Activated naive CD8-positive, alpha-beta T cell treated with anti-CD3 and anti-CD28 coated beads, Interleukin-2, amount 10 ng/mL, durations not matched to agents 7 days and 5 days (primary cell): Measurements from ENCODE around the gene RTN3. TPM values are rescaled to one million over a fixed set of nuclear protein-coding genes. Genes with fewer than 3 reads are reported as not detected.
"Not testable (repeated sequence)": the region's sequence is repeated elsewhere in the genome, so short reads cannot be mapped to it uniquely, and the experiment has no call there.

ENCODE experiments used
- ATAC-seq: fragments of 150-1000 bp; cut with Tn5 transposase; one replicate; pipeline ENCODE4 v1.10.0; 2021; ENCODE audit warnings: low read depth, moderate library complexity
- POLR2A ChIA-PET: fragments of 350-600 bp; sonication (Branson Sonifier 250); formaldehyde crosslinking; loops from one replicate; lab custom pipeline; 2021; ENCODE audit warnings: antibody characterized with exemption; lab: Charles Lee
- DNase-seq: peaks from one replicate; pipeline ENCODE4 v3.0.0; 2021
- H3K27ac Mint-ChIP-seq: one replicate; pipeline ENCODE4 v1.8.0; 2022; ENCODE audit warnings: mild to moderate bottlenecking, mixed read lengths
- H3K27me3 Mint-ChIP-seq: one replicate; pipeline ENCODE4 v1.8.0; 2022; ENCODE audit warnings: mild to moderate bottlenecking, moderate library complexity, mixed read lengths
- H3K36me3 Mint-ChIP-seq: one replicate; pipeline ENCODE4 v1.8.0; 2021; ENCODE audit warnings: mild to moderate bottlenecking, mixed read lengths
- H3K4me1 Mint-ChIP-seq: one replicate; pipeline ENCODE4 v1.8.0; 2021; ENCODE audit warnings: mixed read lengths
- H3K4me3 Mint-ChIP-seq: one replicate; pipeline ENCODE4 v1.8.0; 2022; ENCODE audit warnings: mild to moderate bottlenecking, moderate library complexity, mixed read lengths
- H3K9me3 Mint-ChIP-seq: one replicate; pipeline ENCODE4 v1.8.0; 2021; ENCODE audit warnings: mixed read lengths
- total RNA-seq, 2 experiments: library from RNA; stranded (reverse); gene quantifications; one replicate each; pipeline ENCODE4 v1.2.3, GENCODE V29; 2021

The RTN3 gene
- total RNA-seq, 2 experiments from 2014 or later = 50.8 to 51.1 TPM

DNA sequence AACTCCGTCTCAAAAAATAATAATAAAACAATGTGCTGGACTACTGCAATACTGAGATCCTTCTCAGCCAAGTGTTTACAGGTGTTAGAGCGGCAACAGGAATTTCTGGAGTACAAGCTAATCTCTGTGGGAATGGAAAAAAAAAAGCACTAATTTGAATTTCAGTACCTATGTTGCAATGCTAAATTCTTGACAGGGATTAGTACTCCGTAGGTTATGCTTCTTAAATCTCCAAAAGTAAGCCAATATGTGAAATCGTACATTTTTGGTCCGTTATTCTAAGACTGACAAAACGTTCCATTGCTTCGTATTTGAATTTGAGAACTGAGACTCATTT, 11.2 kb upstream of the RTN3 start:
- H3K27ac Mint-ChIP-seq = peak overlapping the region; percentile 58

GRCh38 chr11:63670433-63671321, 10.6 kb upstream of the RTN3 start:
- peak overlapping the region; percentile 89 for H3K4me3 Mint-ChIP-seq
- no peaks in the 10 kb centered on the region for H3K27me3 Mint-ChIP-seq
- POLR2A ChIA-PET = interaction anchor here (2.3 kb wide), 1 partner anchor 11 kb away, joined by 39 read pairs; the partner anchor contains the start of gene RTN3
- H3K4me1 Mint-ChIP-seq = peaks cover 23% of the 10 kb centered on the region
- ATAC-seq (peak; percentile 4), DNase-seq (no peak)
- no peaks in the 10 kb centered on the region for H3K9me3 Mint-ChIP-seq
- peaks cover 2% of the 10 kb centered on the region for H3K36me3 Mint-ChIP-seq
- peak overlapping the region; percentile 74 for H3K27ac Mint-ChIP-seq

More for the DNA sequence above, 11.2 kb upstream of the RTN3 start:
- ATAC-seq = no peak
- POLR2A ChIA-PET = interaction anchor here (1.7 kb wide), 1 partner anchor 12 kb away, joined by 11 read pairs; the partner anchor contains the start of gene RTN3
- H3K4me1 Mint-ChIP-seq = peaks cover 23% of the 10 kb centered on the region
- H3K36me3 Mint-ChIP-seq = peaks cover 2% of the 10 kb centered on the region
- peak overlapping the region; percentile 89 for H3K4me3 Mint-ChIP-seq
- H3K27me3 Mint-ChIP-seq = no peaks in the 10 kb centered on the region
- DNase-seq = no peak
- no peaks in the 10 kb centered on the region for H3K9me3 Mint-ChIP-seq

- Mint-ChIP-seq H3K27ac (peak within 1 kb of the TSS; percentile 74), H3K36me3 (peaks cover 2% of the 10 kb centered on the region), H3K4me1 (peaks cover 23% of the 10 kb centered on the region), H3K27me3 (no peaks in the 10 kb centered on the region), H3K4me3 (peak within 1 kb of the TSS; percentile 89), H3K9me3 (no peaks in the 10 kb centered on the region)
- DNase-seq (peak; percentile 93), ATAC-seq (peak; percentile 96)
- POLR2A ChIA-PET = interaction anchor here (2.3 kb wide), 1 partner anchor 10 kb away, joined by 39 read pairs; the partner anchor contains the start of gene RTN3
Observed at GRCh38 chr11:63671322-63672155, 9.8 kb upstream of the RTN3 start, which contains the start of gene ATL3. Gene ATL3, minus strand, starts transcription at chr11:63671376. Its CDS starts 41 bp downstream, at chr11:63671335.

- no peak for DNase-seq
- H3K4me3 Mint-ChIP-seq = peak overlapping the region; percentile 71
- peak overlapping the region; percentile 74 for H3K27ac Mint-ChIP-seq
Observed at GRCh38 chr11:63672156-63672463, 9.2 kb upstream of the RTN3 start.

DNA sequence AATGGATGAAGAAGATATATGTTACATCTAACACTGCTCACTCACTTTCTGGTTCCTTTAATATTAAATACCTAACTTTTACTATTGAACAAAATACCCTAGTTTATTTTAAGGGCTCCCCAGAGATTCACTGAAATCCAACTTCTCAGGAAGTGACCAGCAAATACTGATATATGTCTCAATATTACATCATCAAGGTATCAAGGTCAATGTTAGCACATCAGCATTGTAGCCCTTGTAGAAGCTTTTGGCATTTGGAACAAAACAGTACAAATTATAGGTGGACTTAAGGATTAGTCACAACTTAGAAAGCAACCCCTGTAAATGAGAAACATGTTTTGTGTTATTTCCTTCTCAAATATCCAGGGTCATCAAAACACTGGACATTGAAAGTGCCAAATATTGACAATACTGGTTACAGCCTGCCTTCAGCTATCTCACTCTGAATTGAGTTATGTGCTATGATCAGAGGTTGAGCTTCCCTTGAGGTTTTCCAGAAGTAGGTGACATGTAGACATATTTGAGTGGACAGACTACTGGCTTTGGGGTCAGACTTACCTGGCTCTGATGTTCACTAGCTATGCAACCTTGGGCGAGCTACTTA, 8.3 kb upstream of the RTN3 start:
- Mint-ChIP-seq H3K4me1 (peaks cover 20% of the 10 kb centered on the region), H3K9me3 (no peaks in the 10 kb centered on the region), H3K36me3 (peaks cover 2% of the 10 kb centered on the region), H3K27me3 (no peaks in the 10 kb centered on the region), H3K27ac (peak overlapping the region; percentile 47), H3K4me3 (no peak overlapping the region)
- ATAC-seq = no peak
- POLR2A ChIA-PET = interaction anchor here (0.6 to 1.1 kb wide), 2 partner anchors 9 to 15 kb away, joined by 4 to 5 read pairs; partner anchors contain the start of gene RTN3
- DNase-seq = no peak

More at GRCh38 chr11:63672156-63672463, 9.2 kb upstream of the RTN3 start:
- Mint-ChIP-seq H3K27me3 (no peaks in the 10 kb centered on the region), H3K9me3 (no peaks in the 10 kb centered on the region), H3K36me3 (peaks cover 2% of the 10 kb centered on the region), H3K4me1 (peaks cover 23% of the 10 kb centered on the region)
- POLR2A ChIA-PET = interaction anchor here (2.3 kb wide), 1 partner anchor 9 kb away, joined by 39 read pairs; the partner anchor contains the start of gene RTN3
- ATAC-seq = no peak

GRCh38 chr11:63673579-63673978, 7.7 kb upstream of the RTN3 start:
- H3K4me1 Mint-ChIP-seq = peaks cover 15% of the 10 kb centered on the region
- POLR2A ChIA-PET = interaction anchor here (0.6 to 1.1 kb wide), 2 partner anchors 8 to 15 kb away, joined by 4 to 5 read pairs; partner anchors contain the start of gene RTN3
- DNase-seq = no peak
- ATAC-seq = no peak
- no peak overlapping the region for H3K4me3 Mint-ChIP-seq
- H3K27ac Mint-ChIP-seq = no peak overlapping the region
- peaks cover 2% of the 10 kb centered on the region for H3K36me3 Mint-ChIP-seq
- peaks cover 2% of the 10 kb centered on the region for H3K27me3 Mint-ChIP-seq
- no peaks in the 10 kb centered on the region for H3K9me3 Mint-ChIP-seq

GRCh38 chr11:63680834-63681320, 423 bp upstream of the RTN3 start:
- H3K27me3 Mint-ChIP-seq = peaks cover 6% of the 10 kb centered on the region
- peak overlapping the region; percentile 92 for H3K4me3 Mint-ChIP-seq
- POLR2A ChIA-PET = interaction anchor here (1.0 to 2.9 kb wide), 6 partner anchors 8 to 129 kb away, joined by 4 to 39 read pairs (median 6); partner anchors contain the start of gene ATL3
- peaks cover 21% of the 10 kb centered on the region for H3K4me1 Mint-ChIP-seq
- peak overlapping the region; percentile 81 for H3K27ac Mint-ChIP-seq
- ATAC-seq = no peak
- no peak for DNase-seq
- no peaks in the 10 kb centered on the region for H3K36me3 Mint-ChIP-seq
- no peaks in the 10 kb centered on the region for H3K9me3 Mint-ChIP-seq

DNA sequence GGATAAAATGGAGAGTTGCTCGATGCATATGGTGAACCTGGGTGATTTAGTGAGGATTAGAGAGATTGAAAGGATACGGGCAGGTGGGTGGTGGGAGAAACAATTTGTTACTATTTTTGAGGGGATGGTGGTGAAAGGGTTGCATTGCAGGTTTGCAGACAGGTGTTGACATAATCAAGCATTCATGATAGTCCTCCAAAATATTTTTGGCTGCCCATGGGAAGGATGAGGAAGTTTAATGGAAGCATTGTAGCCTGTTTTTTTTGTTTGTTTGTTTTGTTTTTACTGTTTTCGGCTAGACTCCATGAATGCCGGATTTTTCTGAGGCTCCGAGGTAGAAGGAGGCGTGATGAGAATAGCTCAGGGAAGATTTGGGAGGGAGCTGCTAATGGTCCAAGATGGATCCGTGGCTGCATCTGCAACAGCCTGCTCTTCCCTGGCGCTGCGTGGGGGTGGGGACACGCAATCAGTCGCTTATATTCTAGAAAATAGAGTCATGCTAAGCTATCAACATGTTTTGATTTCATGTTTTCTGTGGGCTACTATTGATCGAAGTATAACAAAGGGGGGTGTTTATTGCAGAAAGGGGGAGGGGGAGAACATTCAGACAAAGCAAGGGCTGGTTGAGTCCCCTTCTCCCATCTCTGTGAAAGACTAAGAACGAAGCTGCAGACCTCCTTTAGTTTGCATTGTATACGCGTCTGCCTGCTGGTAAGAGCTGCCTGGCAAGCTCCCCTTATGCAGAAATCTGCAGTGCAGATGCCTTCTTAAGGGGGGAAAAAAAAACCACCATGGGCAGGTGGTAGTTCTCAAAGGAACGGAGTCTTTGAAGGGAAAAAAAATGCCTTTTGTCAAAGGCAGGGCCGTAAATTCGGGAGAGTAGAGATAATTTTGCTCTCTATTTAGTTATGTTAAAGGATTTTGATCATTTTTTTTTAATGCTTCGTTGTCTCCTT, 1.0 kb downstream of the RTN3 start:
- DNase-seq (no peak), ATAC-seq (no peak)
- Mint-ChIP-seq H3K36me3 (no peaks in the 10 kb centered on the region), H3K27ac (peak overlapping the region; percentile 81), H3K27me3 (peaks cover 6% of the 10 kb centered on the region), H3K4me1 (peaks cover 24% of the 10 kb centered on the region), H3K9me3 (no peaks in the 10 kb centered on the region), H3K4me3 (peak overlapping the region; percentile 92)
- POLR2A ChIA-PET = interaction anchor here (0.6 to 2.9 kb wide), 11 partner anchors 9 to 740 kb away, joined by 3 to 39 read pairs (median 6); partner anchors contain the start of gene ATL3

DNA sequence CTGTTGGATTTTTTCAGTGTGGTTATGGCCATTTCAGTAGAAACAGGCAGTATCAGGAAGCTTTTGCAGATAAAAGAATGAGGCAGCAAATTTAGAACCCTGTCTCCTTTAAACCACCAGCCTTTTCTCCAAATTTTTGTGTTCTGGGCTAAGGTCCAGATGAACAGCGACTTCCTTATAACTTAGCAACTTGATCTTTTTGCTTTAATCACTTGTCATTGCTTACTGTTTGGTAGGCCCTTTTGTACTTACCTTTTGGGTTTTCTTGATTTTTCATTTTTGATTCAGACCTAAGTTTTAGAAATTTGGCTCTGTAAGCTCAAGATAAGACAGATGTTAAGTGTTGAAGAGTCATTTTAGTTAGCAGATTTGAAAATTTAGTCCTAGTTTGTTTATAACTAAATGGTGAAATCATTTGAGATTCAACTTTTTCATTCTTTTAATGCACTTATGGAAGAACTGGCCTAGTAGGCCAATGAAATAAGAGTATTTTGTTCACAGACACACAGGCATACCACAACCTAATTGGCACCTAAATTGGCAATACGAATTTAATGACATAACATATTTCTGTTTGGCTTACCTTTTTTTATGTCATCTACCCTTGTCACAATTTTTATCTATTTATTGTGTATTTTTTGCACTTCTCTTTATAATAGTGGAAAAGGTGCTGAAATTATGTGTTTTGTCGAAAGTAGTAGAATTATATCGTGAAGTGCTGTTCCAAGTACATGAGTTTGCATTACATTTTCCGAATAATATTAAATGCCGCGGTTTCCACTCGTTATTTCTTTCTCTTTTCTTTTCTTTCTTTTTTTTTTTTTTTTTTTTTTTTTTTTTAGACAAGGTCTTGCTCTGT, 2.1 kb downstream of the RTN3 start:
- peaks cover 2% of the 10 kb centered on the region for H3K36me3 Mint-ChIP-seq
- ATAC-seq = no peak
- POLR2A ChIA-PET = interaction anchor here (2.9 kb wide), 1 partner anchor 12 kb away, joined by 39 read pairs; the partner anchor contains the start of gene ATL3

DNA sequence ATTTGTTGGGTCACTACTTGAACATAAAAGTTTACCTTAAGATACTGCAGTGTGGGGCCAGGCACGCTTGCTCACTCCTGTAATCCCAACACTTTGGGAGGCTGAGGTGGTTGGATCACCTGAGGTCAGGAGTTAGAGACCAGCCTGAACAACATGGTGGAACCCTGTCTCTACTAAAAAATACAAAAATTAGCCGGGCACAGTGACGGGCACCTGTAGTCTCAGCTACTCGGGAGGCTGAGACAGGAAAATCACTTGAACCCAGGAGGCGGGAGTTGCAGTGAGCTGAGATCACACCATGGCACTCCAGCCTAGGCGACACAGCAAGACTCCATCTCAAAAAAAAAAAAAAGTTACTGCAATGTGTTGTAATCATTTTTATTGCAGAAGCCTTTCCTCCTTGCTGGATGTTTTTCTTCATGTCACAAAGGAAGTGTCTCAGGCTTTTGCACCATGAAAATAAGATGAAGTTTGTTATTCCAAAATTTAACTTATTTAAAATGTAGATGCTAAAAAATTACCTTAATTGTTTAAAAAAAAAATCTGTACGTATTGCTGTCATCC, 3.9 kb downstream of the RTN3 start:
- H3K9me3 Mint-ChIP-seq, DNase-seq, H3K36me3 Mint-ChIP-seq, H3K27ac Mint-ChIP-seq, ATAC-seq, H3K27me3 Mint-ChIP-seq, H3K4me3 Mint-ChIP-seq: not testable (repeated sequence)
- H3K4me1 Mint-ChIP-seq = peaks cover 32% of the 10 kb centered on the region
- POLR2A ChIA-PET = interaction anchor here (0.6 kb wide), 1 partner anchor 194 kb away, joined by 4 read pairs; no protein-coding TSS in a partner anchor

More for the DNA sequence above, 2.1 kb downstream of the RTN3 start:
- H3K4me1 Mint-ChIP-seq = peaks cover 29% of the 10 kb centered on the region
- DNase-seq = no peak
- H3K27me3 Mint-ChIP-seq = peaks cover 5% of the 10 kb centered on the region
- peak overlapping the region; percentile 92 for H3K4me3 Mint-ChIP-seq
- no peak overlapping the region for H3K27ac Mint-ChIP-seq
- no peaks in the 10 kb centered on the region for H3K9me3 Mint-ChIP-seq
